HEK293 (cell line): ENCODE data around the gene ZC2HC1C.
A peak's percentile ranks its signal among the peaks of the same experiment; 100 is the strongest.

Experiments
- CTCF ChIA-PET: fragments of 350-600 bp; formaldehyde crosslinking; extraction: SDS; loops from one replicate; lab custom pipeline; 2021; ENCODE audit warnings: antibody characterized with exemption; lab: Yijun Ruan, JAX
- POLR2A ChIA-PET: fragments of 300-600 bp; formaldehyde crosslinking; extraction: SDS; loops from one replicate; lab custom pipeline; 2020; ENCODE audit warnings: antibody characterized with exemption, inconsistent platforms; lab: Yijun Ruan, JAX
- H3K27ac ChIP-seq: fragments of 200-500 bp; sonication (Bioruptor generic); 2 replicates; pipeline ENCODE4 v1.5.1; 2014; ENCODE audit warnings: low read depth, low read length, control low read depth, inconsistent platforms; ENCODE audit errors: extremely low read depth
- H3K36me3 ChIP-seq, 2 experiments: fragments of 200-500 bp in 1 of 2; sonication (Bioruptor generic) in 1 of 2; 1 replicate in 1 of 2; 2 replicates in 1 of 2; pipeline ENCODE4 v1.5.1; 2014 to 2017; ENCODE audit warnings: inconsistent platforms in 2 of 2, low read length in 2 of 2; ENCODE audit not compliant: control insufficient read depth in 2 of 2, insufficient read depth in 1 of 2
- H3K4me1 ChIP-seq: fragments of 200-500 bp; sonication (Bioruptor generic); 2 replicates; pipeline ENCODE4 v1.5.1; 2014; ENCODE audit warnings: mild to moderate bottlenecking, low read length, inconsistent platforms; ENCODE audit not compliant: control insufficient read depth, insufficient read depth
- H3K4me3 ChIP-seq: 2 replicates; pipeline ENCODE4 v1.5.1; 2011; ENCODE audit warnings: low read depth, mild to moderate bottlenecking, control low read depth, low read length, moderate library complexity
- H3K9me3 ChIP-seq: fragments of 200-500 bp; sonication (Bioruptor generic); 2 replicates; pipeline ENCODE4 v1.5.1; 2014; ENCODE audit warnings: low read depth, low read length, inconsistent platforms; ENCODE audit not compliant: control insufficient read depth, insufficient read depth
- BCL11A ChIP-seq: fragments of 450-650 bp; formaldehyde crosslinking; IDR thresholded peaks from 2 replicates; pipeline ENCODE4 v1.5.1; 2016; ENCODE audit warnings: low read depth, missing biosample characterization, missing genetic modification characterization
- EGR2 ChIP-seq: fragments of 450-650 bp; formaldehyde crosslinking; IDR thresholded peaks from 2 replicates; pipeline ENCODE4 v1.5.1; 2016; ENCODE audit warnings: low read depth, missing biosample characterization, missing genetic modification characterization
- KLF10 ChIP-seq: fragments of 450-650 bp; IDR thresholded peaks from 2 replicates; pipeline ENCODE4 v1.5.1; 2018; ENCODE audit warnings: missing biosample characterization, mild to moderate bottlenecking, missing genetic modification characterization
- KLF9 ChIP-seq: fragments of 450-650 bp; formaldehyde crosslinking; IDR thresholded peaks from 2 replicates; pipeline ENCODE4 v1.5.1; 2016; ENCODE audit warnings: missing biosample characterization, missing genetic modification characterization, low read depth
- MEIS1 ChIP-seq: sonication (generic); formaldehyde crosslinking; IDR thresholded peaks from 2 replicates; pipeline ENCODE4 v1.8.1; 2022; ENCODE audit warnings: missing genetic modification reagents, mild to moderate bottlenecking, borderline replicate concordance
- SALL2 ChIP-seq: fragments of 450-650 bp; formaldehyde crosslinking; IDR thresholded peaks from 2 replicates; pipeline ENCODE4 v1.5.0; 2017; ENCODE audit warnings: missing biosample characterization, mild to moderate bottlenecking, missing genetic modification characterization, borderline replicate concordance
- SETDB1 ChIP-seq: IDR thresholded peaks from one replicate; pipeline ENCODE4 v1.6.1; 2017; ENCODE audit warnings: mild to moderate bottlenecking, low read length, moderate library complexity, mixed read lengths; ENCODE audit not compliant: insufficient read length
- SP3 ChIP-seq: fragments of 450-650 bp; formaldehyde crosslinking; IDR thresholded peaks from 2 replicates; pipeline ENCODE4 v1.5.1; 2016; ENCODE audit warnings: missing biosample characterization, missing genetic modification characterization
- SP7 ChIP-seq: fragments of 450-650 bp; formaldehyde crosslinking; IDR thresholded peaks from 2 replicates; pipeline ENCODE4 v1.5.1; 2016; ENCODE audit warnings: missing biosample characterization, missing genetic modification characterization
- TRIM28 ChIP-seq: IDR thresholded peaks from 2 replicates; pipeline ENCODE4 v1.6.1; 2011; ENCODE audit warnings: low read length, control low read depth, borderline replicate concordance
- ZFHX2 ChIP-seq: fragments of 450-650 bp; formaldehyde crosslinking; conservative IDR thresholded peaks from 2 replicates; pipeline ENCODE4 v1.5.1; 2016; ENCODE audit warnings: missing biosample characterization, missing genetic modification characterization
- ZFP3 ChIP-seq: fragments of 450-650 bp; formaldehyde crosslinking; IDR thresholded peaks from 2 replicates; pipeline ENCODE4 v1.5.1; 2016; ENCODE audit warnings: low read depth, missing biosample characterization, missing genetic modification characterization
- ZNF10 ChIP-seq: fragments of 450-650 bp; formaldehyde crosslinking; IDR thresholded peaks from 2 replicates; pipeline ENCODE4 v1.5.1; 2017; ENCODE audit warnings: missing biosample characterization, missing genetic modification characterization
- ZNF174 ChIP-seq: fragments of 450-650 bp; formaldehyde crosslinking; IDR thresholded peaks from 2 replicates; pipeline ENCODE4 v1.5.0; 2017; ENCODE audit warnings: missing biosample characterization, mild to moderate bottlenecking, missing genetic modification characterization
- ZNF501 ChIP-seq: fragments of 450-650 bp; formaldehyde crosslinking; IDR thresholded peaks from 2 replicates; pipeline ENCODE4 v1.5.1; 2016; ENCODE audit warnings: missing biosample characterization, missing genetic modification characterization
- ZNF529 ChIP-seq: fragments of 450-650 bp; formaldehyde crosslinking; IDR thresholded peaks from 2 replicates; pipeline ENCODE4 v1.5.1; 2017; ENCODE audit warnings: missing genetic modification characterization, missing biosample characterization; ENCODE audit not compliant: insufficient replicate concordance
- ZNF610 ChIP-seq: fragments of 450-650 bp; formaldehyde crosslinking; IDR thresholded peaks from 2 replicates; pipeline ENCODE4 v1.5.1; 2016; ENCODE audit warnings: missing biosample characterization, missing genetic modification characterization, borderline replicate concordance
- ZNF621 ChIP-seq: fragments of 450-650 bp; formaldehyde crosslinking; IDR thresholded peaks from 2 replicates; pipeline ENCODE4 v1.5.1; 2017; ENCODE audit warnings: missing biosample characterization, missing genetic modification characterization
- ZSCAN5A ChIP-seq: fragments of 450-650 bp; formaldehyde crosslinking; IDR thresholded peaks from 2 replicates; pipeline ENCODE4 v1.5.1; 2016; ENCODE audit warnings: missing biosample characterization, missing genetic modification characterization
- TF ChIP-seq, protein P1 (sequence below): fragments of 450-650 bp; formaldehyde crosslinking; IDR thresholded peaks from 2 replicates; pipeline ENCODE4 v1.5.1; 2016; ENCODE audit warnings: missing biosample characterization, missing genetic modification characterization

The ZC2HC1C gene

GRCh38 chr14:75069811-75070145 is 337 bp downstream of the ZC2HC1C start:
- no peaks in the 10 kb centered on the region for H3K9me3 ChIP-seq
- POLR2A ChIA-PET, result interaction anchor here (0.5 to 1.4 kb wide), 7 partner anchors 17 to 1500 kb away, joined by 3 to 5 read pairs (median 3); partner anchors contain the start of genes MLH3, NEK9, PGF and RPS6KL1
- peak overlapping the region; percentile 60 for H3K4me3 ChIP-seq
- H3K27ac ChIP-seq, result no peak overlapping the region; the same call in 1 of the 2 replicates
- no peaks in the 10 kb centered on the region for H3K36me3 ChIP-seq
- peaks cover 5% of the 10 kb centered on the region for H3K4me1 ChIP-seq
- CTCF ChIA-PET, result interaction anchor here (0.6 to 1.5 kb wide), 5 partner anchors 18 to 238 kb away, joined by 3 to 8 read pairs (median 5); no protein-coding TSS in a partner anchor
- TF ChIP-seq KLF9 (tag by site-specific recombination), result no peak
- TF ChIP-seq, all 188 proteins: peak for 0

DNA sequence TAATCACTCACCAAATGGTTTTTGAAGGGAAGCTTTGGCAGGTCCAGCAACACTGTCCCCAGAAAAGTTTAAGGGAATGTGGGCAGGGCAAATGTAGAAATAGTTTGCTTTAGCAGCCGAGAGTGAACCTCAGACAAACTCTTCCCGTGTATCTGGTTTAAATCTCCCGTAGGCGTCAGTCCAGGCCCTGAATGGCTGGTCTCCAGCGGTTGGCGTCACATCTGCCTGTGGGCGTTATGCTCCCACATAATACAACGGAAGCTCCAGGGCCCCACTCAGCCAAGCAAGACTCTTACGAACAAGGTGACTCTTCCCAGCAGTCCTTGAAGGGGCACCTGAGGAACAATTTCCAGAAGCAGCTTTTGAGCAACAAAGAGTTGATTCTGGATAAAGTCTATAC is 942 bp downstream of the ZC2HC1C start:
- H3K4me3 ChIP-seq, result no peak overlapping the region
- CTCF ChIA-PET, result interaction anchor here (0.6 to 1.5 kb wide), 3 partner anchors 18 to 238 kb away, joined by 3 to 8 read pairs (median 6); no protein-coding TSS in a partner anchor

GRCh38 chr14:75077794-75078193 is 8.4 kb downstream of the ZC2HC1C start:
- Histone ChIP-seq H3K4me1 (no peaks in the 10 kb centered on the region), H3K36me3 (peaks cover 0 to 18% of the 10 kb centered on the region in 2 experiments; a peak in 2 of 3 replicates)
- TF ChIP-seq SP7 (tag by site-specific recombination), result peak; percentile 63
- TF ChIP-seq ZFP3 (tag by site-specific recombination), result no peak
- no peak for TF ChIP-seq SP3

More for the DNA sequence above, 942 bp downstream of the ZC2HC1C start:
- Histone ChIP-seq H3K36me3 (no peaks in the 10 kb centered on the region), H3K27ac (no peak overlapping the region), H3K4me1 (peaks cover 5% of the 10 kb centered on the region), H3K9me3 (no peaks in the 10 kb centered on the region)
- TF ChIP-seq ZSCAN5A (no peak), EGR2 (tag by site-specific recombination) (peak; percentile 47; the same call in 1 of the 2 replicates), ZFHX2 (tag by site-specific recombination) (peak; percentile 81), ZNF174 (tag by site-specific recombination) (no peak), SALL2 (tag by site-specific recombination) (no peak)
- TF ChIP-seq, protein P1, sequence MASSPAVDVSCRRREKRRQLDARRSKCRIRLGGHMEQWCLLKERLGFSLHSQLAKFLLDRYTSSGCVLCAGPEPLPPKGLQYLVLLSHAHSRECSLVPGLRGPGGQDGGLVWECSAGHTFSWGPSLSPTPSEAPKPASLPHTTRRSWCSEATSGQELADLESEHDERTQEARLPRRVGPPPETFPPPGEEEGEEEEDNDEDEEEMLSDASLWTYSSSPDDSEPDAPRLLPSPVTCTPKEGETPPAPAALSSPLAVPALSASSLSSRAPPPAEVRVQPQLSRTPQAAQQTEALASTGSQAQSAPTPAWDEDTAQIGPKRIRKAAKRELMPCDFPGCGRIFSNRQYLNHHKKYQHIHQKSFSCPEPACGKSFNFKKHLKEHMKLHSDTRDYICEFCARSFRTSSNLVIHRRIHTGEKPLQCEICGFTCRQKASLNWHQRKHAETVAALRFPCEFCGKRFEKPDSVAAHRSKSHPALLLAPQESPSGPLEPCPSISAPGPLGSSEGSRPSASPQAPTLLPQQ (tag by site-specific recombination), result no peak
- POLR2A ChIA-PET, result no interaction called here

DNA sequence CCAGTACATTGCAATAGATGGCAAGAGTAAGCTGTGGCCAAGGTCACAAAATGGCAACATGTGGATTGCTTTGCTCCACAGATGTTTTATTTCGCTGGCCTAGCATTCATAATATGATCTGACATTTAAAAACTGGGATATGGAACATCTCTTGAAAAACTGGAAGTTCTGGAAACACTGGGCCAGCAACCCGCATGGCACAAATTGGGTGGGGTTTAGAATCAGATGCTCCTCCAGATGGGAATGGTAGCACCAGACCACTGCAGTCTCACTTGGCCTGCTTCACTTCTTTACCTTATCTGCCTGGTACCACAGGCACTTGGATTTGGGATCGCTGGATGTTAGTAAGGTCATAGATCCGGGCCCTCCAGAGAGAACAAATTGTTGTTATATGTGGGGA is 10.1 kb downstream of the ZC2HC1C start:
- Histone ChIP-seq H3K27ac (no peak overlapping the region), H3K9me3 (no peaks in the 10 kb centered on the region), H3K4me1 (no peaks in the 10 kb centered on the region), H3K4me3 (no peak overlapping the region), H3K36me3 (peaks cover 0 to 35% of the 10 kb centered on the region in 2 experiments; a peak in 2 of 3 replicates)
- ChIA-PET POLR2A (no interaction called here), CTCF (interaction anchor here (0.6 to 2.2 kb wide), 3 partner anchors 9 to 458 kb away, joined by 3 to 13 read pairs (median 5); no protein-coding TSS in a partner anchor)
- no peak for TF ChIP-seq KLF10 (tag by site-specific recombination)
- TF ChIP-seq MEIS1 (CRISPR knock-in tag), result no peak
- no peak for TF ChIP-seq TRIM28
- no peak for TF ChIP-seq ZNF529 (tag by site-specific recombination)
- TF ChIP-seq BCL11A, result no peak
- no peak for TF ChIP-seq ZNF610 (tag by site-specific recombination)
- TF ChIP-seq ZNF621, result no peak
- TF ChIP-seq SETDB1, result no peak
- no peak for TF ChIP-seq ZNF10 (tag by site-specific recombination)
- no peak for TF ChIP-seq ZNF501

More at GRCh38 chr14:75077794-75078193, 8.4 kb downstream of the ZC2HC1C start:
- CTCF ChIA-PET, result interaction anchor here (1.0 to 1.1 kb wide), 2 partner anchors 9 to 11 kb away, joined by 3 read pairs; no protein-coding TSS in a partner anchor
- H3K4me3 ChIP-seq, result no peak overlapping the region
- POLR2A ChIA-PET, result no interaction called here
- no peak overlapping the region for H3K27ac ChIP-seq
- H3K9me3 ChIP-seq, result no peaks in the 10 kb centered on the region
